OCI-LY3 (cell line): Measurements from ENCODE around the gene RFXAP.

Experiments
- H2AFZ ChIP-seq: fragments of 200-600, 300-600 bp; shearing (Covaris generic); 2 replicates; pipeline ENCODE4 v1.6.0; 2014; ENCODE audit warnings: antibody characterized with exemption, low read depth, low read length
- H3K27ac ChIP-seq: fragments of 200-600, 300-600 bp; sonication (generic); 2 replicates; pipeline ENCODE4 v1.5.1; 2014; ENCODE audit warnings: mild to moderate bottlenecking, low read length, moderate library complexity, mixed read lengths
- H3K27me3 ChIP-seq: fragments of 200-600, 300-600 bp; sonication (generic); 2 replicates; pipeline ENCODE4 v1.6.1; 2014; ENCODE audit warnings: low read depth, low read length, mixed read lengths
- H3K36me3 ChIP-seq: fragments of 200-600, 300-600 bp; sonication (generic); replicated peaks from 2 replicates; pipeline ENCODE3; 2014; ENCODE audit warnings: low read depth, low read length, mixed read lengths
- H3K4me1 ChIP-seq: fragments of 300-600, 200-600 bp; sonication (generic); 2 replicates; pipeline ENCODE4 v1.6.1; 2014; ENCODE audit warnings: low read length, mixed read lengths
- H3K4me2 ChIP-seq: fragments of 200-600, 300-600 bp; sonication (generic); 2 replicates; pipeline ENCODE4 v1.6.1; 2014; ENCODE audit warnings: low read length, mixed read lengths
- H3K4me3 ChIP-seq: fragments of 300-600, 200-600 bp; sonication (generic); 2 replicates; pipeline ENCODE4 v1.5.1; 2014; ENCODE audit warnings: antibody characterized with exemption, mild to moderate bottlenecking, low read length, moderate library complexity
- H3K79me2 ChIP-seq: fragments of 300-600, 200-600 bp; shearing (Covaris generic); 2 replicates; pipeline ENCODE4 v1.6.1; 2014; ENCODE audit warnings: mild to moderate bottlenecking, low read length, mixed read lengths
- H3K9ac ChIP-seq: fragments of 300-600, 200-600 bp; shearing (Covaris generic); 2 replicates; pipeline ENCODE4 v1.6.0; 2014; ENCODE audit warnings: mild to moderate bottlenecking, low read length, moderate library complexity
- H3K9me3 ChIP-seq: fragments of 200-600, 300-600 bp; shearing (Covaris generic); 2 replicates; pipeline ENCODE4 v1.6.1; 2014; ENCODE audit warnings: low read length, mixed read lengths; ENCODE audit not compliant: insufficient read depth
- H4K20me1 ChIP-seq: fragments of 200-600, 300-600 bp; sonication (generic); 2 replicates; pipeline ENCODE4 v1.6.1; 2016; ENCODE audit warnings: low read length, mixed read lengths; ENCODE audit not compliant: insufficient read depth
- EZH2phosphoT487 ChIP-seq: fragments of 200-600 bp; shearing (Covaris generic); IDR thresholded peaks from 2 replicates; pipeline ENCODE4 v1.6.1; 2018; ENCODE audit warnings: antibody characterized with exemption, mixed run types, low read depth
- TF ChIP-seq, protein P1 (sequence below): fragments of 200-600, 300-600 bp; sonication (generic); IDR thresholded peaks from 2 replicates; pipeline ENCODE4 v1.5.1; 2014; ENCODE audit warnings: antibody characterized with exemption, low read length, low read depth

RFXAP gene

DNA sequence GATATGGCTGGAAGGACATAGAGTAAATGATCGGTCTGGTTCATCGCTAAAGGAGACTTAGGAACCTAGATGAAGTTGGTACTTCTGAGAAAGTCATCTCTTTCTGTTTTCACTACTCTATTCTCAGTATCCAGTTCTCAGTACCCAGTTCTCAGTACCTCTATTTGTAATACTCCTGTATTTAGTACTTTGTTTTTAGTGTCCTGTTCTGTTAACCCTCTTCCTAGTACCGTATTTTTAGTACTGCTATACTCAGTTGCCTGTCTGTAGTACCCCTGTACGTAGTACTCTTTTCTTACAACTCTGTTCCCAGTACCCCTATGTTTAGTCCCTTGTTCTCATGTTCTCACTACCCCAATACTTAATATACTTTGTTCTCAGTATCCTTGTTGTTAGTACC lies 1.2 kb downstream of the RFXAP start:
- Histone ChIP-seq H3K9me3 (no peaks in the 10 kb centered on the region), H2AFZ (no peak overlapping the region), H3K4me3 (peak overlapping the region; percentile 82), H3K4me1 (peaks cover 24% of the 10 kb centered on the region), H3K27ac (peak overlapping the region; percentile 80), H3K36me3 (peaks cover 20% of the 10 kb centered on the region), H3K27me3 (no peaks in the 10 kb centered on the region), H3K4me2 (peak overlapping the region; percentile 90), H4K20me1 (peaks cover 34% of the 10 kb centered on the region), H3K79me2 (peaks cover 61% of the 10 kb centered on the region), H3K9ac (peak overlapping the region; percentile 78)
- no peak for TF ChIP-seq EZH2phosphoT487
- TF ChIP-seq, protein P1, sequence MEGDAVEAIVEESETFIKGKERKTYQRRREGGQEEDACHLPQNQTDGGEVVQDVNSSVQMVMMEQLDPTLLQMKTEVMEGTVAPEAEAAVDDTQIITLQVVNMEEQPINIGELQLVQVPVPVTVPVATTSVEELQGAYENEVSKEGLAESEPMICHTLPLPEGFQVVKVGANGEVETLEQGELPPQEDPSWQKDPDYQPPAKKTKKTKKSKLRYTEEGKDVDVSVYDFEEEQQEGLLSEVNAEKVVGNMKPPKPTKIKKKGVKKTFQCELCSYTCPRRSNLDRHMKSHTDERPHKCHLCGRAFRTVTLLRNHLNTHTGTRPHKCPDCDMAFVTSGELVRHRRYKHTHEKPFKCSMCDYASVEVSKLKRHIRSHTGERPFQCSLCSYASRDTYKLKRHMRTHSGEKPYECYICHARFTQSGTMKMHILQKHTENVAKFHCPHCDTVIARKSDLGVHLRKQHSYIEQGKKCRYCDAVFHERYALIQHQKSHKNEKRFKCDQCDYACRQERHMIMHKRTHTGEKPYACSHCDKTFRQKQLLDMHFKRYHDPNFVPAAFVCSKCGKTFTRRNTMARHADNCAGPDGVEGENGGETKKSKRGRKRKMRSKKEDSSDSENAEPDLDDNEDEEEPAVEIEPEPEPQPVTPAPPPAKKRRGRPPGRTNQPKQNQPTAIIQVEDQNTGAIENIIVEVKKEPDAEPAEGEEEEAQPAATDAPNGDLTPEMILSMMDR = no peak

DNA sequence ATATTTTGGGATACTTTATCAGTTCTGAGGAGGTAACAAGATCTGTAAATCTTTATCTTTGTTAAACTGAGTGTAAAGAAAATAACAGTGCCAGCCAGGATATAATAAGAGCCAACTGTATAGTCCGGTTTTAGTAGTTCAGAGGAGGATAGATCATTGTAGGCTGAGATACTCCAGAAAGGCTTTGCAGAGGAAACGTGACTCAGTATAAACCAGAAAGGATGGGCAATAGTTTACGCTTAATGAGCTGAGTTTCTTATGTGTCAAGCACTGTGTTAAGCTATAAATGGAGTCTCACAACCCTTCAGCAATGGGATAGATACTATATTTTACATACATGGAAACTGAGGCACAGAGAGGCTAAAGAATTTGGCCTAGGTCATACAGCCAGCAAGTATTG lies 3.8 kb downstream of the RFXAP start:
- no peaks in the 10 kb centered on the region for H3K9me3 ChIP-seq
- H3K27me3 ChIP-seq = no peaks in the 10 kb centered on the region
- peaks cover 24% of the 10 kb centered on the region for H3K4me1 ChIP-seq
- H3K4me2 ChIP-seq = no peak overlapping the region
- no peak overlapping the region for H3K9ac ChIP-seq
- H3K4me3 ChIP-seq = no peak overlapping the region
- no peak overlapping the region for H2AFZ ChIP-seq
- no peak for TF ChIP-seq EZH2phosphoT487
- TF ChIP-seq, protein P1 = no peak
- peaks cover 34% of the 10 kb centered on the region for H4K20me1 ChIP-seq
- peaks cover 63% of the 10 kb centered on the region for H3K79me2 ChIP-seq
- peaks cover 29% of the 10 kb centered on the region for H3K36me3 ChIP-seq
- H3K27ac ChIP-seq = no peak overlapping the region

DNA sequence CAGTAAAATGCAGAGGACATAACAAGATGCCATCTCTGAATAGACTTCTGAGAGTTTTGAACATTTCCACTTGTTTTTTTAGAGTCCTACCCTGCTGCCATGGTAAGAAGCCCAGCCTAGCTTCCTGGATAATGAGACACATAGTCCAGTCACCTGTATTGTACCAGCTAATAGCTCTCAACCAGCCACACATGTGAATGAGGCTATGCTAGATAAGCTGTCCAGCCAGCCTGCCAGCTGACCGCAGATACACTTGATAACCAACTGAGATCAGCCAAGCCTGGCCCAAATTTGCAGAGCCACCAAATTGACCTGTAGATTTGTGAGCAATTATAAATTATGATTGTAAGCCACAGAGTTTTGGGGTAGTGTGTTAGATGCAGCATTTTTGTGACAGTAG lies 10.7 kb downstream of the RFXAP start:
- H3K9ac ChIP-seq = no peak overlapping the region
- no peak overlapping the region for H3K4me3 ChIP-seq
- no peak overlapping the region for H2AFZ ChIP-seq
- no peak overlapping the region for H3K4me2 ChIP-seq
- H3K79me2 ChIP-seq = peaks cover 6% of the 10 kb centered on the region
- H4K20me1 ChIP-seq = peaks cover 6% of the 10 kb centered on the region; the same call in 1 of the 2 replicates
- H3K27ac ChIP-seq = no peak overlapping the region
- peaks cover 48% of the 10 kb centered on the region for H3K36me3 ChIP-seq
- no peaks in the 10 kb centered on the region for H3K27me3 ChIP-seq
- no peaks in the 10 kb centered on the region for H3K9me3 ChIP-seq
- TF ChIP-seq, protein P1 = no peak
- TF ChIP-seq EZH2phosphoT487 = no peak
- peaks cover 1% of the 10 kb centered on the region; the same call in 1 of the 2 replicates for H3K4me1 ChIP-seq

DNA sequence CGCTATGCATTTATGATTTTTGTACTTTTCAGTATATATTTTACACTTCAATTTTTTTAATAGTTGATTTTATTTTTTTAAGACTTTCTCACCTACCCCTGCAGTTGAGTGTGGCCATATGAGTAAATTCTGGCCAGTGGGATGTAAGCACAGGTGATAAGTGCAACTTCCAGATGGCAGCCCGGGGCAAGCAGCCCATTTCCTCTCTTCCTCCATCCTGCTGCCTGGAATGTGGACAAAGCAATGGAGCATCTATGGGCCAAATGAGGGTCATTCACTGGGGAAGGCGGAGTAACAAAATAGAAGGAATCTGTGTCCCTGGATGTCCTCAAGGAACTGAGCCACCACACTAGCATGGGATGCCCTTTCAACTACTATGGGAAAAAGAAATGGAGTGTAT lies 12.3 kb downstream of the RFXAP start:
- no peaks in the 10 kb centered on the region for H3K27me3 ChIP-seq
- no peaks in the 10 kb centered on the region for H3K9me3 ChIP-seq
- peaks cover 54% of the 10 kb centered on the region for H3K36me3 ChIP-seq
- no peak overlapping the region for H3K9ac ChIP-seq
- no peak overlapping the region for H3K4me2 ChIP-seq
- H3K79me2 ChIP-seq = no peaks in the 10 kb centered on the region; the same call in 1 of the 2 replicates
- H4K20me1 ChIP-seq = 0 out of 2 replicates have a peak, but pooled peaks cover 2% of the 10 kb centered on the region
- H3K4me3 ChIP-seq = no peak overlapping the region
- TF ChIP-seq, protein P1 = no peak
- TF ChIP-seq EZH2phosphoT487 = no peak
- H3K27ac ChIP-seq = no peak overlapping the region
- no peak overlapping the region for H2AFZ ChIP-seq
- peaks cover 6% of the 10 kb centered on the region for H3K4me1 ChIP-seq
